ENCODE results near the gene GPS1. TPM values are rescaled to one million over a fixed set of nuclear protein-coding genes. Genes with fewer than 3 reads are reported as not detected.

GPS1 gene
- total and polyA plus RNA-seq, 2 experiments from 2014 or later = 101 to 160 TPM

- H4K20me1 ChIP-seq (ENCODE audit: insufficient read depth, poor library complexity, severe bottlenecking) = no peaks in the 10 kb centered on the region
- peaks cover 11% of the 10 kb centered on the region for H3K79me2 ChIP-seq
- no peak overlapping the region for H3K27ac ChIP-seq
- TF ChIP-seq EZH2 (IDR thresholded peaks at IDR 0.05; ENCODE audit: borderline replicate concordance) (no peak), EZH2phosphoT487 (IDR thresholded peaks at IDR 0.05; ENCODE audit: low read depth, severe bottlenecking, unreplicated experiment) (no peak), CTCF (IDR thresholded peaks at IDR 0.05; ENCODE audit: poor library complexity) (no peak)
- no peaks in the 10 kb centered on the region for H3K9me3 ChIP-seq (ENCODE audit: low read depth)
- no peak overlapping the region for H2AFZ ChIP-seq
- H3K4me1 ChIP-seq (ENCODE audit: insufficient read depth) = peaks cover 15% of the 10 kb centered on the region
- no peak for DNase-seq (ENCODE audit: low spot score)
- 93% methylated on average over 19 of the region's 20 CpGs for WGBS (ENCODE audit: low lambda C conversion rate, missing lambda C conversion rate)
- H3K27me3 ChIP-seq = no peaks in the 10 kb centered on the region
- H3K4me2 ChIP-seq = peak overlapping the region; percentile 98
- H3K36me3 ChIP-seq (replicated peaks; ENCODE audit: insufficient read depth, low read depth) = no peaks in the 10 kb centered on the region
- no peak overlapping the region for H3K4me3 ChIP-seq
- H3K9me2 ChIP-seq (replicated peaks; ENCODE audit: insufficient read depth) = no peaks in the 10 kb centered on the region
Measured at GRCh38 chr17:82035956-82036633, 15.6 kb upstream of the GPS1 start.

GRCh38 chr17:82036634-82037091 is 15.0 kb upstream of the GPS1 start:
- no peak for DNase-seq (ENCODE audit: low spot score)
- peak overlapping the region; percentile 98 for H3K27ac ChIP-seq
- H4K20me1 ChIP-seq (ENCODE audit: insufficient read depth, poor library complexity, severe bottlenecking) = no peaks in the 10 kb centered on the region
- H3K4me1 ChIP-seq (ENCODE audit: insufficient read depth) = peaks cover 15% of the 10 kb centered on the region
- TF ChIP-seq CTCF (IDR thresholded peaks at IDR 0.05; ENCODE audit: poor library complexity) = no peak
- no peak for TF ChIP-seq EZH2phosphoT487 (IDR thresholded peaks at IDR 0.05; ENCODE audit: low read depth, severe bottlenecking, unreplicated experiment)
- TF ChIP-seq EZH2 (IDR thresholded peaks at IDR 0.05; ENCODE audit: borderline replicate concordance) = no peak
- WGBS (ENCODE audit: low lambda C conversion rate, missing lambda C conversion rate) = 49% methylated on average over 23 of the region's 23 CpGs
- peak overlapping the region; percentile 98 for H3K4me2 ChIP-seq
- H3K27me3 ChIP-seq = no peaks in the 10 kb centered on the region
- peaks cover 11% of the 10 kb centered on the region for H3K79me2 ChIP-seq
- H3K9me2 ChIP-seq (replicated peaks; ENCODE audit: insufficient read depth) = no peaks in the 10 kb centered on the region
- no peaks in the 10 kb centered on the region for H3K9me3 ChIP-seq (ENCODE audit: low read depth)
- no peaks in the 10 kb centered on the region for H3K36me3 ChIP-seq (replicated peaks; ENCODE audit: insufficient read depth, low read depth)
- H2AFZ ChIP-seq = peak overlapping the region; percentile 38
- peak overlapping the region; percentile 62 for H3K4me3 ChIP-seq

- no peaks in the 10 kb centered on the region for H3K36me3 ChIP-seq (replicated peaks; ENCODE audit: insufficient read depth, low read depth)
- peaks cover 11% of the 10 kb centered on the region for H3K79me2 ChIP-seq
- peaks cover 11% of the 10 kb centered on the region for H3K4me1 ChIP-seq (ENCODE audit: insufficient read depth)
- no peaks in the 10 kb centered on the region for H3K9me2 ChIP-seq (replicated peaks; ENCODE audit: insufficient read depth)
- 2% methylated on average over 32 of the region's 92 CpGs for WGBS (ENCODE audit: low lambda C conversion rate, missing lambda C conversion rate)
- H2AFZ ChIP-seq = peak within 1 kb of the TSS; percentile 67
- peak within 1 kb of the TSS; percentile 98 for H3K4me2 ChIP-seq
- TF ChIP-seq EZH2phosphoT487 (IDR thresholded peaks at IDR 0.05; ENCODE audit: low read depth, severe bottlenecking, unreplicated experiment) = no peak
- no peak for TF ChIP-seq EZH2 (IDR thresholded peaks at IDR 0.05; ENCODE audit: borderline replicate concordance)
- peak; percentile 83 for TF ChIP-seq CTCF (IDR thresholded peaks at IDR 0.05; ENCODE audit: poor library complexity)
- H4K20me1 ChIP-seq (ENCODE audit: insufficient read depth, poor library complexity, severe bottlenecking) = no peaks in the 10 kb centered on the region
- no peaks in the 10 kb centered on the region for H3K27me3 ChIP-seq
- DNase-seq (ENCODE audit: low spot score) = peak; percentile 98
- peak within 1 kb of the TSS; percentile 70 for H3K4me3 ChIP-seq
- peak within 1 kb of the TSS; percentile 98 for H3K27ac ChIP-seq
- no peaks in the 10 kb centered on the region for H3K9me3 ChIP-seq (ENCODE audit: low read depth)
Measured at GRCh38 chr17:82037092-82037888, 14.4 kb upstream of the GPS1 start, which contains the start of gene DCXR. TSS of gene DCXR (minus strand) at chr17:82037697. CDS start at chr17:82037682, 15 bp downstream.
